ENCODE results near the gene ARPC4. TPM values are rescaled to one million over a fixed set of nuclear protein-coding genes. Genes with fewer than 3 reads are reported as not detected.

Gene ARPC4
- total and polyA plus RNA-seq, 2 of the 13 experiments (the other 11 are each of a cell fraction or from before 2014, with no cell fraction given), result 30.1 to 83.6 TPM

DNA sequence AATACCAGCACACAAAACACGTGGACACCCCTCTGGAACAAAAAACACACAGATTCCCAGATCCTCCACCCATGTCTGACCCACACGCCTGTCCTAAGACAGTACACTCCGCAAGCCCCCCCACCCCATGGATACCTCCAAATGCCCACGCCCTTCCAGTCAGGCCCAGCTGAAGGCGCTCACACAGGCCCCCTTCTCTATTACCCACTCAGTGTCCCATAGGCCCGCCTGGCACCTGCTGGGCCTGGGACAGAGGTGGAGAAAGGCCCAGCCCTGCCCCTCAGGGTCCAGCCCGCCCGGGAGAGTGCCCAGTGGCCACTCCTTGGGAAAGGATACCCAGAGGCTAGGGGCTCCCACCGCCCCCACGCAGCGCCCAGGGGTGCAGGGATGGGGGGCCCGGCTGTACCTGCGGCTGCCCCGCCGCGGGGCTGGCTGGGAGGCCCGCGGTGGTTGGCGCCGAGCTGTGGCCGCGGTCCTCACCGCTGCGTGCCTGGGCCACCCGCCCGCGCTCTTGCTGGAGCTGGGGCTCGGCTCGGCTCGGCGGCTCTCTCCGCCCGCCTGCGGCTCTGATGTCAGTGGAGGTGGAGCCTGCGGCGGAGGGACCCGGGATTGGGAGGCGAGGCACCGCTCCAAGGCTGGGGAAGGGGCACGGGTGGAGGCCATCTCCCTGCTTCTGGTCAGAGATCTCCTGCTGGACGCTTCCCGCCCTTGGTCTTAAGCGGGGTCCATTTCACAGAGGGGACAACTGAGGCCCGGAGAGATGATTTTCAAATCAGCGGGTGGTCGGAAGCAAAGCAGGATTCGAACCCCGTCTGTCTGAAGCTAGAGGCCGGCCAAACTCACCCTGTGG is 23.2 kb upstream of the ARPC4 start, which contains the start of gene CAMK1 (continued):
- TF ChIP-seq TCF12 (IDR thresholded peaks at IDR 0.05), result no peak
- 0 out of 2 replicates have a peak, but pooled peaks have one; percentile 23 for TF ChIP-seq TCF12 (CRISPR knock-in tag; IDR thresholded peaks at IDR 0.05)
- 0 out of 2 replicates have a peak, but pooled peaks have one; percentile 1 for TF ChIP-seq RARA (CRISPR knock-in tag; IDR thresholded peaks at IDR 0.05)
- TF ChIP-seq, protein P1, sequence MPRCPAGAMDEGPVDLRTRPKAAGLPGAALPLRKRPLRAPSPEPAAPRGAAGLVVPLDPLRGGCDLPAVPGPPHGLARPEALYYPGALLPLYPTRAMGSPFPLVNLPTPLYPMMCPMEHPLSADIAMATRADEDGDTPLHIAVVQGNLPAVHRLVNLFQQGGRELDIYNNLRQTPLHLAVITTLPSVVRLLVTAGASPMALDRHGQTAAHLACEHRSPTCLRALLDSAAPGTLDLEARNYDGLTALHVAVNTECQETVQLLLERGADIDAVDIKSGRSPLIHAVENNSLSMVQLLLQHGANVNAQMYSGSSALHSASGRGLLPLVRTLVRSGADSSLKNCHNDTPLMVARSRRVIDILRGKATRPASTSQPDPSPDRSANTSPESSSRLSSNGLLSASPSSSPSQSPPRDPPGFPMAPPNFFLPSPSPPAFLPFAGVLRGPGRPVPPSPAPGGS (CRISPR knock-in tag; IDR thresholded peaks at IDR 0.05), result 0 out of 2 replicates have a peak, but pooled peaks have one; percentile 35
- no peak for TF ChIP-seq ZNF264 (CRISPR knock-in tag; IDR thresholded peaks at IDR 0.05)
- no peak for TF ChIP-seq KAT2B (IDR thresholded peaks at IDR 0.05; ENCODE audit: borderline replicate concordance, low read depth, low read length)
- no peak for TF ChIP-seq PRMT3 (CRISPR knock-in tag; IDR thresholded peaks at IDR 0.05; ENCODE audit: borderline replicate concordance, low read depth)
- no peak for TF ChIP-seq HNF4G (IDR thresholded peaks at IDR 0.05; ENCODE audit: borderline replicate concordance, low read depth, low read length)
- no peak for TF ChIP-seq HNF4G (CRISPR knock-in tag; IDR thresholded peaks at IDR 0.05; ENCODE audit: borderline replicate concordance, low read depth)
- TF ChIP-seq GATAD1 (CRISPR knock-in tag; IDR thresholded peaks at IDR 0.05), result 0 out of 2 replicates have a peak, but pooled peaks have one; percentile 11

DNA sequence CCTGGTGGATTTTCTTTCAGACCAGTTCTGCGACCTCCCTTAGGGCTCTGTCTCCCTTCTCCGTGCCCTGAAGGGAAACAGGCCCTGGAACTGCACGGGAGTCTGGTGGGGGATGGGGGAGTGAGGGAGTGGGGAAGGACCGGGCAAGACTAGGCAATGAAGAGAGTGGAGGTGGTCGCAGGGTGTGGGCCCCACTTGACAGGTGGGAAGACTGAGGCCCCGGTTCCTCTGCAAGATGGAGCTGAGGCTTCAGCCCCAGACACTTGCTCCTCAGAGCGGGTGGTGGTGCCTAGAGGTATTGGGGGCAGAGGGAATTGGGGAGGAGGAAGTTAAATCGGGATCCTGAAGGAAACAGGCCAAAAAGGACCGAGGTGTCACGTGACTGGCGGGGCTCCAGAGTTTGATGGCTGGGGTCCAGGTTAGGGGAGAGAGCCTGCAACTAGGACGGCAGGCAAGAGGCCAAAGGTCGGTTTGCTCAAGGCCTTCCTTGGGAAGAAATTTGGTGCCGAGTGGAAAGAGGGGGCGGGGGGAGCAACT is 22.5 kb upstream of the ARPC4 start:
- intact Hi-C loops (cut with micrococcal nuclease; ENCODE audit: unreplicated experiment), result no loop called here
- 2% methylated on average over 15 of the region's 15 CpGs for WGBS (ENCODE audit: low lambda C conversion rate)
- Histone ChIP-seq H3K27me3 (ENCODE audit: control insufficient read depth in 1 of 2, insufficient read depth in 2 of 2, low read length in 2 of 2) (no peaks in the 10 kb centered on the region; a peak in 1 of 5 replicates), H3K4me2 (ENCODE audit: low read depth, low read length) (peak overlapping the region; percentile 99), H3K4me1 (ENCODE audit: insufficient read depth, low read length) (peaks cover 39% of the 10 kb centered on the region), H3K27ac (ENCODE audit: extremely low read length, insufficient read depth, low read length) (peak overlapping the region; percentile 57), H3K9ac (ENCODE audit: insufficient read depth, low read depth, low read length) (peak overlapping the region; percentile 84), H3K79me2 (ENCODE audit: insufficient read depth, low read length) (peaks cover 13% of the 10 kb centered on the region), H3K9me3 (ENCODE audit: low read length) (no peaks in the 10 kb centered on the region), H2AFZ (ENCODE audit: low read length) (no peak overlapping the region), H3K4me3 (replicated peaks in 1 of 3; ENCODE audit: insufficient read depth in 1 of 3, low read depth in 2 of 3, low read length in 3 of 3) (peak overlapping the region; percentile 68 to 92 (median 76)), H4K20me1 (ENCODE audit: insufficient read depth, low read length) (no peaks in the 10 kb centered on the region), H3K36me3 (replicated peaks in 1 of 2; ENCODE audit: control insufficient read depth in 1 of 2, insufficient read depth in 2 of 2, low read length in 2 of 2) (peaks cover 4 to 11% of the 10 kb centered on the region in 2 experiments; a peak in 3 of 5 replicates)
- FAIRE-seq, result no peak
- ChIA-PET CTCF (ENCODE audit: low intra/inter-chr PET ratio, low total read pairs) (no interaction called here), POLR2A (interaction anchor here (0.7 to 5.3 kb wide), 7 partner anchors 12 to 407 kb away, joined by 3 to 50 read pairs (median 6); partner anchors contain the start of genes ARPC4, BRPF1, OGG1 and TADA3)
- peak; percentile 74 for DNase-seq (ENCODE audit: low spot score)
- BruUV-seq (replicated peaks), result TSS peak; percentile 35
- ATAC-seq, result peak; percentile 22
- in situ Hi-C loops (cut with HindIII; ENCODE audit: extremely low pct_ligation_motif_present, low pct_unique_long_range_greater_than_20kb), result no loop called here
- TF ChIP-seq ZNF274 (CRISPR knock-in tag; IDR thresholded peaks at IDR 0.05), result no peak; the same call in 1 of the 2 replicates
- peak; percentile 97 for TF ChIP-seq RAD51 (IDR thresholded peaks at IDR 0.05; ENCODE audit: borderline replicate concordance)
- 0 out of 2 replicates have a peak, but pooled peaks have one; percentile 30 for TF ChIP-seq ZNF160 (CRISPR knock-in tag; IDR thresholded peaks at IDR 0.05)
- TF ChIP-seq, protein P2, sequence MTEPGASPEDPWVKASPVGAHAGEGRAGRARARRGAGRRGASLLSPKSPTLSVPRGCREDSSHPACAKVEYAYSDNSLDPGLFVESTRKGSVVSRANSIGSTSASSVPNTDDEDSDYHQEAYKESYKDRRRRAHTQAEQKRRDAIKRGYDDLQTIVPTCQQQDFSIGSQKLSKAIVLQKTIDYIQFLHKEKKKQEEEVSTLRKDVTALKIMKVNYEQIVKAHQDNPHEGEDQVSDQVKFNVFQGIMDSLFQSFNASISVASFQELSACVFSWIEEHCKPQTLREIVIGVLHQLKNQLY (CRISPR knock-in tag; IDR thresholded peaks at IDR 0.05), result peak; percentile 28; the same call in 1 of the 2 replicates
- TF ChIP-seq SP2 (CRISPR knock-in tag; IDR thresholded peaks at IDR 0.05), result peak; percentile 14; the same call in 1 of the 2 replicates
- 0 out of 2 replicates have a peak, but pooled peaks have one; percentile 41 for TF ChIP-seq NR2F6 (IDR thresholded peaks at IDR 0.05)
- TF ChIP-seq NR2F6 (CRISPR knock-in tag; IDR thresholded peaks at IDR 0.05), result peak; percentile 29
- no peak for TF ChIP-seq MAZ (IDR thresholded peaks at IDR 0.05; ENCODE audit: borderline replicate concordance, low read depth, low read length)
- 0 out of 2 replicates have a peak, but pooled peaks have one; percentile 44 for TF ChIP-seq MAZ (CRISPR knock-in tag; IDR thresholded peaks at IDR 0.05; ENCODE audit: low read depth)
- TF ChIP-seq ZMYM3 (CRISPR knock-in tag; IDR thresholded peaks at IDR 0.05), result peak; percentile 98
- TF ChIP-seq ZNF546 (CRISPR knock-in tag; conservative IDR thresholded peaks at IDR 0.05), result no peak

Measured in HepG2 (cell line).